ENCODE data around the gene FER1L5.

The FER1L5 gene

GRCh38 chr2:96687711-96688640 lies 45.4 kb downstream of the FER1L5 start:
- no peaks in the 10 kb centered on the region for H3K36me3 ChIP-seq
- intact Hi-C loops (cut with DNase I; ENCODE audit: low total_unique reads): no loop called here
- DNase-seq: peak in 1 of 2 donors; percentile 56
- peaks cover 0 to 22% of the 10 kb centered on the region in 2 donors for H3K27me3 ChIP-seq
- H3K4me3 ChIP-seq: no peak overlapping the region
- peaks cover 0 to 5% (median 0%) of the 10 kb centered on the region in 4 donors for H3K4me1 ChIP-seq
- no peaks in the 10 kb centered on the region for H3K9me3 ChIP-seq
- no peak overlapping the region for H3K27ac ChIP-seq
- no peak for TF ChIP-seq CTCF (IDR thresholded peaks at IDR 0.05)

DNA sequence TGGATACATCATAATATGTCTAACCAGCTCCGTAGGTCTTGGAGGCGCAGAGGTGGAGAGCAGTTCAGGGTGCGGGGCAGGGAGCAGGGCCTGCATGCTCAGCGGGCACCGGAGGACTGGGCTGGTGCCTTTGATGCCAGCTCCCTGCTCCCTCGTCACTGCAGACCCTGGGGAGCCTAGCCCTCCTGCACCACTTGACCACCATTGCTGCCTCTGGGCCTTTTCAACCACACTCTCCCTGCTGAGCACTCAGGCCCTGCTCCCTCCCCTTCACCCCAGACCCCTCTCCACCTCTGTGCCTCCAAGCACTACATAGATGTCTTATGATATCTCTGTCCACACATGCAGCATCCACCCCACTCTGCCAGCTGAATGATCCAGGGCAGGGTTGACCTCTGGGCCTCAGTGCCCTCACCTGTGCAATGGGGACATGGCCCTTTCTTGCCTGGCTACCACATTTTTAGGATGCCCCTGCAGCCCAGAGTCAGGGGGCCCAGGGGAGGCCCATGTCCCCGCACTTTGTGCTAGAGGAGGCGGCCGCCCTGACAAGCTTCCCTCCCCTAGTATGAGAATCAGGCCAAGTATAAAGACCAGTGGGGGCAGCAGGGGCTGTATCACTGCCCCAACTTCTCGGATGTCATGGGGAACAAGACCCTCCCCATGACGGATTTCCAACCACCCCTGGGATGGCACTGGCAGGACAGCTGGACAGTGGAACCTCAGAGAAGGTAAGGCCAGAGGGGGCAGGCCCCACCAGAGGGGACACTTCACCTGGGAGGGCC lies 46.3 kb downstream of the FER1L5 start:
- no peaks in the 10 kb centered on the region for H3K9me3 ChIP-seq
- peaks cover 0 to 22% of the 10 kb centered on the region in 2 donors for H3K27me3 ChIP-seq
- intact Hi-C loops (cut with DNase I; ENCODE audit: low total_unique reads): no loop called here
- H3K4me3 ChIP-seq: no peak overlapping the region
- DNase-seq: peak in 1 of 2 donors; percentile 45
- H3K36me3 ChIP-seq: no peaks in the 10 kb centered on the region
- no peak for TF ChIP-seq CTCF (IDR thresholded peaks at IDR 0.05)
- H3K4me1 ChIP-seq: peaks cover 0 to 5% (median 0%) of the 10 kb centered on the region in 4 donors
- H3K27ac ChIP-seq: no peak overlapping the region

GRCh38 chr2:96689431-96689991 lies 46.9 kb downstream of the FER1L5 start:
- Histone ChIP-seq H3K4me3 (no peak overlapping the region), H3K27me3 (peaks cover 0 to 22% of the 10 kb centered on the region in 2 donors), H3K27ac (no peak overlapping the region), H3K36me3 (no peaks in the 10 kb centered on the region), H3K9me3 (no peaks in the 10 kb centered on the region), H3K4me1 (peaks cover 0 to 5% (median 0%) of the 10 kb centered on the region in 4 donors)
- intact Hi-C loops (cut with DNase I; ENCODE audit: low total_unique reads): no loop called here
- DNase-seq: peak in 1 of 2 donors; percentile 54
- TF ChIP-seq CTCF (IDR thresholded peaks at IDR 0.05): no peak

GRCh38 chr2:96690306-96691021 lies 47.9 kb downstream of the FER1L5 start:
- peaks cover 0 to 3% (median 0%) of the 10 kb centered on the region in 4 donors for H3K4me1 ChIP-seq
- DNase-seq: peak in 1 of 2 donors; percentile 45
- intact Hi-C loops (cut with DNase I; ENCODE audit: low total_unique reads): no loop called here
- H3K4me3 ChIP-seq: no peak overlapping the region
- H3K27ac ChIP-seq: no peak overlapping the region
- no peaks in the 10 kb centered on the region for H3K9me3 ChIP-seq
- no peaks in the 10 kb centered on the region for H3K36me3 ChIP-seq
- TF ChIP-seq CTCF (IDR thresholded peaks at IDR 0.05): no peak
- peaks cover 0 to 19% of the 10 kb centered on the region in 2 donors for H3K27me3 ChIP-seq

DNA sequence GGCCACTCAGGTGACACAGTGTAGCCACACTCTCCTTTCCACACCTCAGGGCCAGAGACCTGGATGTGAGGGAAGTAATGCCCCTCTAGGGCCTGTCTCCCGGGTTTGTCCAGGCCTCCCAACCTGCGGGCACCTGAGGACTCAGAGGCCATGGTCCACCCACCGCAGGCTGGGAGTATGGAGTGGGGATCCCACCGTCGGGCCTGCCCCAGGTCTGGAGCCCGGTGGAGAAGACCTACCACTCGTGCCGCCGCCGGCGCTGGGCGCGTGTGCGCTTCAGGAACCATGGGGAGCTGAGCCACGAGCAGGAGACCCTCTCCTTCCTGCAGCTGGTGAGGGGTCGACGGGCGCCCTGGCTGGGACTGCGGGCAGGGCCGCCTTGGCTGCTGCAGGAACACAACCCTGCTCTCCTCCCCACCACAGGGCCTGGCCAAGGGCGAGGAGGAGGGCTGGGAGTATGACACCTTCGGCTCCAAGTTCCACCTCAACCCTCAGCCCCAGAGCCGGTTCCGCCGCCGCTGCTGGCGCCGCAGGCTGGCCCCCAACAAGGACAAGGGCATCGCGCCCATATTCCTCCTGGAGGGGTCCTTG lies 48.6 kb downstream of the FER1L5 start:
- Histone ChIP-seq H3K27ac (no peak overlapping the region), H3K9me3 (no peaks in the 10 kb centered on the region), H3K36me3 (no peaks in the 10 kb centered on the region), H3K4me1 (no peaks in the 10 kb centered on the region), H3K27me3 (peaks cover 0 to 13% of the 10 kb centered on the region in 2 donors), H3K4me3 (no peak overlapping the region)
- intact Hi-C loops (cut with DNase I; ENCODE audit: low total_unique reads): no loop called here
- peak in 1 of 2 donors; percentile 61 for DNase-seq
- no peak for TF ChIP-seq CTCF (IDR thresholded peaks at IDR 0.05)

Data from tibial artery (tissue), 4 donors.